DND-41 (cell line): ENCODE results near the gene TKT.

ENCODE experiments used
- EZH2 ChIP-seq: IDR thresholded peaks from 3 replicates; pipeline ENCODE4 v1.6.1; 2012; ENCODE audit warnings: borderline replicate concordance, low read depth, mild to moderate bottlenecking, moderate library complexity, low read length, inconsistent platforms; ENCODE audit not compliant: severe bottlenecking
- TF ChIP-seq, protein P1 (sequence below): IDR thresholded peaks from 2 replicates; pipeline ENCODE4 v1.5.1; 2012; ENCODE audit warnings: borderline replicate concordance, low read length, moderate library complexity, mild to moderate bottlenecking; ENCODE audit not compliant: poor library complexity, severe bottlenecking; ENCODE audit errors: extremely low read depth

DNA sequence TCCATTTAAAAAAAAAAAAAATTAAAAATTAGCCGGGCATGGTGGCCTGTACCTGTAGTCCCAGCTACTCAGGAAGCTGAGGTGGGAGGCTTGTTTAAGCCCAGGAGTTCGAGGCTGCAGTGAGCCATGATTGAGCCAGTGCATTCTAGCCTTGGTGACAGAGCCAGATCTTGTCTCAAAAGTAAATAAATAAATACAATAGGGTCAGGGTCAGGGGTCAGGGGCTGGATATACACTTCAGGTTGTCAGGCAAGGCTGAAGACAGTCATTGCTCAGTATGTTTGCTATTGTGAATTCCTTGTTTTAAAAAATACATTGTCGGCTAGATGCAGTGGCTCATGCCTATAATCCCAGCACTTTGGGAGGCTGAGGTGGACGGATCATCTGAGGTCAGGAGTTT is 8.1 kb upstream of the TKT start:
- TF ChIP-seq, protein P1, sequence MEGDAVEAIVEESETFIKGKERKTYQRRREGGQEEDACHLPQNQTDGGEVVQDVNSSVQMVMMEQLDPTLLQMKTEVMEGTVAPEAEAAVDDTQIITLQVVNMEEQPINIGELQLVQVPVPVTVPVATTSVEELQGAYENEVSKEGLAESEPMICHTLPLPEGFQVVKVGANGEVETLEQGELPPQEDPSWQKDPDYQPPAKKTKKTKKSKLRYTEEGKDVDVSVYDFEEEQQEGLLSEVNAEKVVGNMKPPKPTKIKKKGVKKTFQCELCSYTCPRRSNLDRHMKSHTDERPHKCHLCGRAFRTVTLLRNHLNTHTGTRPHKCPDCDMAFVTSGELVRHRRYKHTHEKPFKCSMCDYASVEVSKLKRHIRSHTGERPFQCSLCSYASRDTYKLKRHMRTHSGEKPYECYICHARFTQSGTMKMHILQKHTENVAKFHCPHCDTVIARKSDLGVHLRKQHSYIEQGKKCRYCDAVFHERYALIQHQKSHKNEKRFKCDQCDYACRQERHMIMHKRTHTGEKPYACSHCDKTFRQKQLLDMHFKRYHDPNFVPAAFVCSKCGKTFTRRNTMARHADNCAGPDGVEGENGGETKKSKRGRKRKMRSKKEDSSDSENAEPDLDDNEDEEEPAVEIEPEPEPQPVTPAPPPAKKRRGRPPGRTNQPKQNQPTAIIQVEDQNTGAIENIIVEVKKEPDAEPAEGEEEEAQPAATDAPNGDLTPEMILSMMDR, result no peak
- no peak for TF ChIP-seq EZH2
